Non-pigmented ciliary epithelial cell (primary cell): ENCODE results near the gene ATP2C1.
"Not testable (repeated sequence)": the region's sequence is repeated elsewhere in the genome, so short reads cannot be mapped to it uniquely, and the experiment has no call there.

Experiments
- DNase-seq: peaks from one replicate; pipeline ENCODE4 v3.0.0-alpha.2; 2010; ENCODE audit warnings: low read depth

ATP2C1 gene, protein sequence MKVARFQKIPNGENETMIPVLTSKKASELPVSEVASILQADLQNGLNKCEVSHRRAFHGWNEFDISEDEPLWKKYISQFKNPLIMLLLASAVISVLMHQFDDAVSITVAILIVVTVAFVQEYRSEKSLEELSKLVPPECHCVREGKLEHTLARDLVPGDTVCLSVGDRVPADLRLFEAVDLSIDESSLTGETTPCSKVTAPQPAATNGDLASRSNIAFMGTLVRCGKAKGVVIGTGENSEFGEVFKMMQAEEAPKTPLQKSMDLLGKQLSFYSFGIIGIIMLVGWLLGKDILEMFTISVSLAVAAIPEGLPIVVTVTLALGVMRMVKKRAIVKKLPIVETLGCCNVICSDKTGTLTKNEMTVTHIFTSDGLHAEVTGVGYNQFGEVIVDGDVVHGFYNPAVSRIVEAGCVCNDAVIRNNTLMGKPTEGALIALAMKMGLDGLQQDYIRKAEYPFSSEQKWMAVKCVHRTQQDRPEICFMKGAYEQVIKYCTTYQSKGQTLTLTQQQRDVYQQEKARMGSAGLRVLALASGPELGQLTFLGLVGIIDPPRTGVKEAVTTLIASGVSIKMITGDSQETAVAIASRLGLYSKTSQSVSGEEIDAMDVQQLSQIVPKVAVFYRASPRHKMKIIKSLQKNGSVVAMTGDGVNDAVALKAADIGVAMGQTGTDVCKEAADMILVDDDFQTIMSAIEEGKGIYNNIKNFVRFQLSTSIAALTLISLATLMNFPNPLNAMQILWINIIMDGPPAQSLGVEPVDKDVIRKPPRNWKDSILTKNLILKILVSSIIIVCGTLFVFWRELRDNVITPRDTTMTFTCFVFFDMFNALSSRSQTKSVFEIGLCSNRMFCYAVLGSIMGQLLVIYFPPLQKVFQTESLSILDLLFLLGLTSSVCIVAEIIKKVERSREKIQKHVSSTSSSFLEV

DNA sequence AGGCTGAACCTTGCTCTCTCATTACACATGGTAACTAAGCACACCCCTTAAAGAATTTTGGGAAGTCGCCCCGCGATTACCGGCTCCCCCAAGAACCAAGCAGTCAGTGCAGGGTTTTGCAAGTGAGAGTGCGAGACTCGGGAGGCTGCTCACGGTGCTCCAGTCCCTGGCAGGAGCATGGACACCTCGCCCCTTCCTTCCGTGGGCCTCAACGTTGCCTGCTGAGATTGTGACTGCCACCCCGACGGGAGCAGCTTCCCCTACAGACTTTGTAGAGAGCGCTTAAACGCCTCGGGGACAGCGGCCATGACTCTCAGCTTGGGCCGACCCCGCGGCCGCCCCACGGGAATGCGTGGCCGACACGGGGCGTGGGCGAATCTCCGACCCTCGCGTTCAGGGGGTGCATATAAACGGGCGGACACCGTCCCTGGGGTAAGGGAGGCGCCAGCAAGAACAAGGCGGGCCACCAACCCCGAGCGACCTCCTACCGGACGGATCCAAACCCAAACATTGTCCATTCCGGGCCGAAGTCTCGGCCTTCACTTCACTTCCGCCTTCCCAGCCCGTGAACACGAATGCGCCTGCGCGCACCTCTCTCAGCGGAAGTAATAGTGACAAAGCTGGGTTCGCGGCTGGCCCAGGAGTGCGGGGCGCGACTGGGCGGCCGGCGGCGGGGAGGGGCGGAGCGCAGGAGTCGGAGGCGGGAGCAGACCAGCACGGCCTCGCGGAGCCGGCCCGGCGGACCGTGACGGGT is at the start of gene ATP2C1:
ATP2C1 (plus strand) TSS at position 709 of the 754 bp plus-strand sequence. CDS start 686 bp downstream, outside the sequence.
- peak; percentile 68 for DNase-seq

DNA sequence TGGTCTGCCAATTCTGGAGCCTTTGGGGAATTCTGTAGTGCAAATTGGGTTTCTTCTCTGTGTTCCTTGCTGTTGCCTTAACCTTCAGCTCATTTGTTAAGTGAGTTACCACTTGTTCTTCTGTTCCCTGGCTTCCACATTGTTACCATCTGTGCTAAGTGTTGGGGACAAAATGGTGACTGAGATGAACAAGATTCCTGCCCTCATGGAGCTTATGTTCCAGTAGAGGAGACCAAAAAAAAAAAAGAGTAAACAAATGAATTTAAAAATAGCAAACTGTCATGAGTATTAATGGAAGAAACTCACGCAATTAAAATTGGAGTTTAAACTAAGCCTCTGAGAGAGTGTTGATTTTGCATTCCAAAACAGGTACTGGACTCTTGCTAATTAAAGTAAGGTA is 49.4 kb upstream of the ATP2C1 start:
- no peak for DNase-seq

DNA sequence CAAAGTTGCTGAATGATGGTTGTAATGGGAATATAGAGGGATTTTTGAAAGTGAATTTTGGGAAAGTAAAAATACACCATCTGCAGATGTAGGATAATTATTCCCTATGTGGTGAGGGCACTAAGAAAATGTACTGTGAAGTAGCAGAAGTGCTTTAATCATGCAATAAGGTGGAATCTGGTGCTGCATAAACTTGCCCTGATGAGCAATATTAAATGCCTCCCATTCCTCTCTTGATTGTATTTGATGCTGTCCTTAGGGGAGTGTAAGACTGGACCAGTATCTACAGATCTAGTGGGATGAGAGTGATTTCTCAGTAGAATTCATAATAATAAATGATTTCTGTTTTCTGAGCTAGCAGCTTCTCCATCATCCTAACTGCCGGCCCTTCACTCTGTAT is 47.7 kb upstream of the ATP2C1 start:
- DNase-seq, result no peak

DNA sequence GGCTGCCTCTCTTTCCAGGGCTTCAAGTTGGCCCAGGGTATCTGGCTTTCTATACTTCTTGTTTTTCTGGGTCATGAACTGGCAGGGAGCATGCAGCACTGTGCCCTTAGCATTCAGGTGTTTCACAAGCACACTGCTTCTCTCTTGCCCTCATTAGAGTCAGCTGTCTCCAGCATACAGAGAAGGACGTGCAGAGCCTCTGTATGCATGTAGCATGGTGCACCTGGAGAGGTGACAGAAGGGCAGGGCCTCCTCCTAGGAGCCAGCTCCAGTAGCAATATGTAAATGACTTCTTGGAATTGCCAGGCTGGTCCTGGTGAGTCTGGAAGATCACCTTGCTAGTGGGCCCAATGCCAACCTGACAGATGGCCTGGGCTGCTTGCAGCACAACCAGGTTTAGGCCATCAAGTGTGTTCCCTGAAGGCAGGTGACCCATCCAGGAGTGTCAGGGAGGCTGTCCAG is 44.8 kb upstream of the ATP2C1 start:
- DNase-seq, result no peak

DNA sequence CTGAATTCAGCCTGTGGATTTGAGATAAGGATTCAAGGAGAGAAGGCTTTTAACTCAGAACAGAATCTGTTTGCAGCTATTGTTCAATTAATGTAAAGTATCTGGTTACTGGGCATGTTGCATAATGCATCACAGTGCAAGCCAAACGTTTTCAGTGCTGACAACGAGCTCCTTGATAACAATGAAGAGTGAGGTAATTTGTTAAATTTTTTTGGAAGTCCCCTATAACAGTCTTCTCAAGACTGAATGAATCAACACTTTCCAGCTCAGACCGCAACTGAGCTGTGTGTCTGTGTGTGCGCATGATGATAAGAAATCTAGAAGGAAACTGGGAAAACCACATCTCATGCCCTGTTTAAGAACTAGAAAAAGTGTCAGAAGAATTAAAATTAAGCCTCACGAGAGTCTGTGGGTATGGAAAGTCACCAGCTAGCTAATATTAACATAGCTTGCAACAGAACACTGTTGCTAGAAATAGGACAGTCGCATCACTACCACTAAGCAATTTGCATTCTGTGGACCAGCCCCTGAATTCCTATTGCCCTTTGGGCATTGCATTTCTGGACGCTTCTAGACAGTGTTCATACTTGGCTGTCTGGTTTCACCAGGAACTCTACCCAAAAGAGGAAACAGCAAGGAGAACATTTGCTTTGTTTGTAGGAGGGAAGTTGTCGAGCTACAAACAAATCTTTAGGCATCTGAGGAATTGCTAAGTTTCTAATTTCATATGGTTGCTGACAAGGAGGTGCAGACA is 43.7 kb upstream of the ATP2C1 start:
- peak; percentile 73 for DNase-seq

DNA sequence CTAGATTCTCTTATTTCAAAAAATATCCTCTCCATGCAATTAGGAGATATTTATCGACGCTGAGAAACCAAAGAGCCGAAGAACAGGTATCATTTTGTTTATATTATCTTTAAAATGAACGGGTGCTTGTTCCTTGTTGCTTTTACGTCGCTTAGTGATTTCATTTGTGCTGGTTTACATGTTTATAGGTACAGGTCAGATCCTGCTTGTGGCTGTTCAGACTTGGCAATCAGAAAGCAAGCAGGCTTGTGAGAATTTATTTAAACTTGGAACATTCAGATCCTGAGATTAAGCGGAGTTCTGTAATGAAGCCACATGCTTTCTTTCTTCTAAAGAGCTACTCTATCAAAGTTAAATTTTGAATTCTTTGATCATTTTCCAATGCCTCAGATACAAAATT is 43.0 kb upstream of the ATP2C1 start:
- DNase-seq, result no peak

DNA sequence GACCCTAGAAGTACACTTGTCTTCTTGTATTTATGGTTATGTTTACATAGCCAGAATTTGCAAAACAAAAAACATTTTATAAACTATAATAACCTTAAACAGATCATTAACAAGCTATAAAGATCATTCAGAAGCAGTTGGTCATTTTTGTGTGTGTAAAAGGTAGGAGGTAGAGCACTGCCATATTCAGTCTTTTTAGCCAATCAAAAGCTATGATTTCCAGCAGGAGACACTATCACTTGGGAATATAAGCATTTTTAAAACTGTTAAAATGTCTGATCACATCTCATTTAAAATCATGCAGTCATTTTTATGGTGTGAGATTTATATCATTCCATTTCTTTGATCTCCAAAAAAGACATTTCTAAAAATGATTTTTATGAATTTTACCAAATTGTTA is 42.6 kb upstream of the ATP2C1 start:
- no peak for DNase-seq

DNA sequence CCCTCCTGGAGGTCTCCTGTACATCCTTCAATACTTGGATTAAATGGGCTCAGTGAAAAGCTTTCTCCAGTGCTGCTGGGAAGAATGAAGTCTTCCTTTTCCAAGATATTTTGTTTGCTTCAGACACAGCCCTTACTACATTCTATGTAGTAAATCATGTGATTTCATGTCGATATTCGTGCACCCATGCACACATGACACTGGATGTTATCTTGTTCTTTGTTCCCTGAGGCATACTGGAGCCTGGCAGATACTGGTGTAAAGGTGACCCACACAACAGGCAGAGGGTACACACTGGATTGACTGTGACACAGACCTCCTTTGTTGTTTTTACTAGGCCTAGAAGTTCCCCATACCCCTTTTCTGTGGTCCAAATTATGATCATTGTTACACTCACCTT is 40.3 kb upstream of the ATP2C1 start:
- DNase-seq, result no peak

DNA sequence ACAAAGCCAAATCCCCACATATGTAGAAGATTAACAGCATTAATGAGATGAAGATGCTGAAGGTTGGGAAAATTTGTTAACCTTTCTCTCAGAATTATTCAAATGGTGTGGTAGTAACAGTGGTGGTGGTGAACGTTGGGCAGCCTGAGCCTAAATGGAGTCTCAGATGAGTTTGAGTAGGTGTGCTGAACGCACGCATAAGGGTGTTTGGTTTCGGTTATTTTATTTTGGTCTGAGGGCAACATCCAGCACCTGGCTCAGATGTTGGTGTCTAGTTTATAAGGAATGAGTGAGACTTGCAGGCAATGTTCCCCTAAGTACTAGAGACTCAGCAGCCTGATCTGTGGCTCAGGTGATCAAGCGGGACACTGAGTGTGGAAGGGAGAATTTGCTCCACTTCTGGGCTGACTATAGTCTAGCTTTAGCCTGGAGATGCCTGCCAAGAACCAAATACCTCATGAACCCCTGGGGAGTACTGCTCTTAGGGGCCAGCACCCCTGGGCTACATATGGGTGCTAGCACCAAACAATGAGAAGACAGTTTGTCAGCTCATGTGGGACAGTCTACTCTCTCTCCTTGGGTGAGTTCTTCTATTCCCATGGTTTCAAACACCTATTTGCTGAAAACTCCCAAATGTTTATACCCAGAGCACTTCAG is 39.5 kb upstream of the ATP2C1 start:
- DNase-seq, result no peak

DNA sequence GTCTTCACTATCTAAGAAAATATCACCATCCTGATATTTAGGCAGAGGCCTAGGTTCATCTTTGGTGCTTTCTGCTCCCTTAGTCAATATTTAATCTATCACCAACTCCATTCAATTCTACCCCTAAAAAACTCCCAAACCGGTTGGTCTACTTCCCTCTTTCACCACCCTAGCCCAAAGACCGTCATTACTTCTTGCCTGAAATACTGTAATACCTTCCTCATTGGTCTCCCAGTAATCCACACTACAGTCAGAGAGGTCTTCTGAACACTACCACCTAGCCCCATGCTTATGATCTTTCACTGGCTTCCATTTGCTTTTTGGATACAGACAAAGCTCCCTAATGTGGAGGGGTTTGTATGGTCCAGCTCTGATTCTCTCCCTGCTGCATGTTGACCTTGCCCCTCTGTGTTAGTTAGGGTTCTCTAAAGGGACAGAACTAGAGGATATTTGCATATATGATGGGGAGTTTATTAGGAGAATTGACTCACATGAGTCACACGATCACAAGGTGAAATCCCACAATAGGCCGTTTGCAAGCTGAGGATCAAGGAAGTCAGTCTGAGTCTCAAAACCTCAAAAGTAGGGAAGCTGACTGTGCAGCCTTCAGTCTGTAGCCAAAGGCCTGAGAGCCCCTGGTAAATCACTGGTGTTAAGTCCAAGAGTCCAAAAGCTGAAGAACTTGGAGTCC is 36.4 kb upstream of the ATP2C1 start:
- no peak for DNase-seq

DNA sequence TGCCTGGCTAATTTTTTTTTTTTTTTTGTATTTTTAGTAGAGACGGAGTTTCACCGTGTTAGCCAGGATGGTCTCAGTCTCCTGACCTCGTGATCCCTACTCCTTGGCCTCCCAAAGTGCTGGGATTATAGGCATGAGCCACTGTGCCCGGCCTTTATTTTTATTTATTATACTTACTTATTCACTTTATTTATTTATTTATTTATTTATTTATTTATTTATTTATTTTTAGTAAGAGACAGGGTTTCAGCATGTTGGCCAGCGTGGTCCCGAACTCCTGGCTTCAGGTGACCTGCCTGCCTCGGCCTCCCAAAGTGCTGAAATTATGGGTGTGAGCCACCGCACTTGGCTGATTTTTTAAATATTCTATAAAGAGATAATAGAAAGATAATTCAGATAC is 31.8 kb upstream of the ATP2C1 start:
- not testable (repeated sequence) for DNase-seq

DNA sequence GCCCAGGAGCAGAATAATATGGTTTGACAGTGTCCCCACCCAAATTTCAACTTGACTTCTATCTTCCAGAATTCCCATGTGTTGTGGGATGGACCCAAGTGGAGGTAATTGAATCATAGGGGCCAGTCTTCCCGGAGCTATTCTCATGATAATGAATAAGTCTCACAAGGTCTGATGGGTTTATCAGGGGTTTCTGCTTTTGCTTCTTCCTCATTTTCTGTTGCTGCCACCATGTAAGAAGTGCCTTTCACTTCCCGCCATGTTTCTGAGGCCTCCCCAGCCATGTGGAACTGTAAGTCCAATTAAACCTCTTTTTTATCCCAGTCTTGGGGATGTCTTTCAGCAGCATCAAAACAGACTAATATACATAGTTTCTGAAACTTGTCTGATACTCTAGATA is 28.4 kb upstream of the ATP2C1 start:
- DNase-seq, result no peak

DNA sequence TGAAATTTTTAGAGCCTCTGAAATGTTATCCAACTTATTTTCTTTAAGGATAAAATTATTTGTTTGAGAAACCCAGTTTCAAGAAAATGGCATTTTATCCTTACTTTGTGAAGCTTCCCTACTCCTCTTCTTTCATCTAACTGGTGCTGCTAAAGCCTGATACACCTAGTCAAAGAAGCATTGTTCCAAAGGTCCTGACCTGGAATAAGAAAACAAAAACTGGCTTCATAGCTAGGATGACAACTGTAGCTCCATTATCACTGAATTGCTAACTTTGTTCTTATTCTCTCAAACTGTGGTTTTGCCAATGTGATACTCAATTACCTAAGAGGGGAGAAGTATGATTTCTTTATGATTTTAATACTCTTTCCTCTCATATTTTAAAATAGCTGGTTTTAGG is 27.6 kb upstream of the ATP2C1 start:
- DNase-seq, result no peak

DNA sequence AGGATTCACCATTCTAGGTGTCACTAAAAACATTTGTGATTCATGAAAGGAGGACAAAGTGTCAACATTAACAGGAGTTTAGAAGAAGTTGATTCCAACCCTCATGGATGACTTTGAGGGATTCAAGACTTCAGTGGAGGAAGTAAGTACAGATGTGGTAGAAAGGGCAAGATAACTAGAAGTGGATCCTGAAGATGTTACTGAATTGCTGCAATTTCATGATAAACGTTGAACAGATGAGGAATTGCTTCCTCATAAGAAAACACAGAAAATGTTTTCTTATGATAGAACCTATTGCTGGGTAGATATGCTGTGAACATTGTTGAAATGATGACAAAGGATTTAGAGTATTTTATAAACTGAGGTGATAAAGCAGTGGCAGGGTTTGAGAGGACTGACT is 23.5 kb upstream of the ATP2C1 start:
- no peak for DNase-seq

DNA sequence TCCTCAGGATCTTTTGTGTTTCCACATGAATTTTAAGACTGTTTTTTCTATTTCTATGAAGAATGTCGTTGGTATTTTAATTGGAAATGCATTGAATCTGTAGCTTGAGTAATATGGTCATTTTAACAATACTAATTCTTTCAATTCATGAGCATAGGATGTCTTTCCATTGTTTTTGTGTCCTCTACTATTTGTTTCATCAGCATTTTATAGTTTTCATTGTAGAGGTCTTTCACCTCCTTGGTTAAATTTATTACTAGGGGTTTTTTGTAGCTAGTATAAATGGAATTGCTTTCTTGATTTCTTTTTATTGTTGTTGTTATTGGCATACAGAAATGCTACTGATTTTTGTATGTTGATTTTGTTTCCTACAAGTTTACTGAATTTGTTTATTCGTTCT is 17.3 kb upstream of the ATP2C1 start:
- no peak for DNase-seq

DNA sequence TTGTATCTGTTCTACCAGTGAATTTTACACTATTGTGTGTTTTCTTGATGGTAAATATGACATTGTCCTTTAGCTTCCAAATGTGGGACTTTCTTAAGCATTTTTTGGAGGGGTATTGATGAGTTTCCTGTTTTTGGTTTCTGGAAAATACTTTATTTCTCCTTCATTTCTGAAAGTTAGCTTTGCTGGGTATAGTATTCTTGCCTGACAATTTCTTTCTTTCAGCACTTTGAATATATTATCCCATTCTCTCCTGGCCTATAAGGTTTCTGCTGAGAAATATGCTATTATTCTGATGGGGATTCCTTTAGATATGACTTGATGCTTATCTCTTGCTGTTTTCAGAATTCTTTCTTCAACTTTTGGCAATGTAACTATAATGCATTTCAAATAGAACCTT is 15.4 kb upstream of the ATP2C1 start:
- no peak for DNase-seq

DNA sequence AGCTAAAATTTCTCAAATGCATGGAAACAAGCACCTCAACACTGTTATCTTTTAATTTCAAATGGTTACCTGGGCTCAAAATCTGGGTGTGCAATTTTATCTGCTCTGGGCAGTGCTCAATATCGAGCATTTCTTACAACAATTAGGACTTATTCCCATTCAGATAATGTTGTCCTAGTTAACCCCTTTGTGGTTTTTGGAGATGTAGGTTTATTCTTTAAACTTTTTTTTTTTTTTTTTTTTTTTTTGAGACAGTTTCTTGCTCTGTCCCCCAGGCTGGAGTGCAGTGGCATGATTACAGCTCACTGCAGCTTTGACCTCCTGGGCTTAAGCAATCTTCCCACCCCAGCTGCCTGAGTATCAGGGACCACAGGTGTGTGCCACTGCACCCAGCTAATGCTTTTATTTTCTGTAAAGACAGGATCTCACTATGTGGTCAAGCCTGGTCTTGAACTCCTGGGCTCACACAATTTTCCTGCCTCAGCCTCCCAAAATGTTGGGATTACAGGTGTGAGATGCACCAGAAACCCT is 4.4 kb upstream of the ATP2C1 start:
- no peak for DNase-seq

DNA sequence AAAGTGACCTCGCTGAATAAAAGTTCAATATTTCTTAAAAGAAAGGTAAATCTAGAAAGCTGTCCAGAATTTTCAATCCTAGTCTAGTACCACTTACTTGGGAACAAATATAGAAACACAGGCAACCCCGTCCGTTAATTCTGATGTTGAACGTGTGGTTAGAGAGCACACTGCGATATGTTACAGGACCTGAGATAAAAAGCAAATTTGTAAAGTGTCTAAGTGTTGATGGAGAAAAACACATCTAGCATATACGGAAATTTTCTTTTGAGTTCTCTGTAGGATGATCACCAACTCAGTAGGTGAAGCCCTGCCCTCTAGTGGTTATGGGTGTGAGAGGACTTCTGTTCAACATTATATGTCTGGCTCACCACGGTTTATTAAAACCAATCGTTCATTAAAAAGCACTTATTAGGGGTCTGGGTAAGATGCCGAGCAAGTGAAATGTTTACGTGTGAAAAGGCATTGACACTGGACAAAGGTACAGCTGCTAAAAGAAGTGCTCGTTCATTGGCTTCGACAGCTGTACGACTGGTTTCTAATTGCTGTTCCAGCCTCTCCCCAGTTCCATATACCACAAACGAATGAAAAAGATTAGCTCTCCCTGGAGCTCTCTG is 1.0 kb upstream of the ATP2C1 start:
- DNase-seq, result peak; percentile 55

DNA sequence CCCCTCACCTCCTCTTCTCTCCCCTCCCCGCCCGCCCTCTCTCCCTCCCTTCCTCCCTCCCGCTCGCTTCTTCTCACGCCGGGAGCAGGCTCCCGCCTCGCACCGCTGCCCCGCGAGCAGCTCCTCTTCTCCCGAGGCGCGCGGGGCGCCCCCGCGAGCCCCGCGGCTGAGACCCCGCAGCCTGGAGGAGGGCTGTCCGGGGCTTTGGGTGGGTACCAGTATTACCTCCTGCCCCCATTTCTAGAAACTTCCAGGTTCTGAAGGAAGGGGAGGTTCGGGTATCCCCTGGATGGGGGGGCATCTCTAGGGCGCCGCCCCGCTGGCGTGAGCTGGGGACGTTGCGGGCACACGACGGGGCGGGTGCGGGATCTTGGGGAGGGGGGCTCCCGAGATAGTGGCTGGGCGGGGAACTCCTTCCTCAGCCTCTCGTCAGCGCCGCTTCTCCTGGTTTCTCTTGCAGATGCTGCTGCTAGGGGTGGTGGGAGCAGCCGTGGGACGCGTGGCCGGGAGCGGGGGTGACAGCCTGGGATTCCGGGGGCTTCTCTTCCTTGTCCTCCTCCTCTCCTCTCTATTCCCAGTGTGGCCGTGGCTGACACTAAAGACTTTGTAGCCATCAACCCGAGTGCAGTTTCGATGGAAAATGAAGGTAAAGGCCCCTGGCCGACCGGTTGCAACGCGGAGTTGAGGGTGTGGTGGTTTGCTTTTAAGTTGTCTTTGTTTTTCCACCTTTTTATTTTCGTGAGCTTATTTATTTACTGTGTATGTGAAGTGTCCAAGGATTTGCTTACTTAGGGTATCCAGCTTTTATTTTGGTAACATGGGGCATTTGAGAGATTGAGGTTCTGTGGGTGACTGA is 474 bp downstream of the ATP2C1 start:
- DNase-seq, result no peak
